CD4-positive, alpha-beta T cell treated with Interleukin-15 for 1 hour (primary cell): ENCODE data around the gene HINFP.

Experiments
- DNase-seq: peaks from one replicate; pipeline ENCODE4 v3.0.0-alpha.2; 2020

Gene HINFP

DNA sequence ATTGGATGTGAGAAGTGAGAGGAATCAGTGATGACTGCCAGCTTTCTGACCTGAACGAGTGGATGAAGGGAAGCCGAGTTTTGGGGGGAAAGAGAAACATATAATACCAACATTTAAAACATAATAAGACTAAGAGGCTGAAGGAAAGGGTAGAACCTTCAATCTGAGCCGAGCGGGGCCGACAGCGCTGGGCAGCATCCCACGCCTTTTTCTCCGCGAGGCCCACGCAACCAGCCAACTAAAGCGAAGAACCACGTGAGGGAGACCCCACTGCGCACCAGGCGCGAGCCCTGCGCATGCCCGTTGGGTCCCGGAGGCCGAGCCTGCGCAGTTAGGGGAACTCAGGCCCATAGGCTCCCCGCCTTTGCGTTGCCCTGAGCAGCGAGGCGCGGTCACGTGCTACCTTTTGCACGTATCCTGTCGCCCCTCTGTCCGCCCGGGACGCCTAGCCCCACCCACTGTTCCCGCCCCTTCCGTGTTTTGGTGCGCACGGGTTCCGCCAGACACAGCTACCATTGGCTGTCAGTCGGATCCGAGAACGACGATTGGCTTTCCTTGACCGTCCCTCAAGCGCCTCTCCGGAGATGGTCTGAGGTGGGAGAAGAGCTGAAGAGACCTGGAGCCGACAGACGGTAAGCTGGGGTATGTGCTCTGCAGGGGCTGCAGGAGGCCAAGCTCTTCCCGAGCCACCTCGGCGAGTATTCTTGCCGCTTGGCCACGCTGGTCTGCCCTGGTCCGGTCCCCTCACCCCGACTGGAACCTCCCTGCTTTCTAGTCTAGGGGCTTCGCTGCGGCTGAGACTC lies at the start of gene HINFP:
TSS of gene HINFP (plus strand) at position 573 of the 803 bp plus-strand sequence. CDS start 5,365 bp downstream, outside the sequence.
- DNase-seq, result peak; percentile 100

- DNase-seq, result no peak
Observed at GRCh38 chr11:119077839-119078238, 43.5 kb upstream of the HINFP start.

DNA sequence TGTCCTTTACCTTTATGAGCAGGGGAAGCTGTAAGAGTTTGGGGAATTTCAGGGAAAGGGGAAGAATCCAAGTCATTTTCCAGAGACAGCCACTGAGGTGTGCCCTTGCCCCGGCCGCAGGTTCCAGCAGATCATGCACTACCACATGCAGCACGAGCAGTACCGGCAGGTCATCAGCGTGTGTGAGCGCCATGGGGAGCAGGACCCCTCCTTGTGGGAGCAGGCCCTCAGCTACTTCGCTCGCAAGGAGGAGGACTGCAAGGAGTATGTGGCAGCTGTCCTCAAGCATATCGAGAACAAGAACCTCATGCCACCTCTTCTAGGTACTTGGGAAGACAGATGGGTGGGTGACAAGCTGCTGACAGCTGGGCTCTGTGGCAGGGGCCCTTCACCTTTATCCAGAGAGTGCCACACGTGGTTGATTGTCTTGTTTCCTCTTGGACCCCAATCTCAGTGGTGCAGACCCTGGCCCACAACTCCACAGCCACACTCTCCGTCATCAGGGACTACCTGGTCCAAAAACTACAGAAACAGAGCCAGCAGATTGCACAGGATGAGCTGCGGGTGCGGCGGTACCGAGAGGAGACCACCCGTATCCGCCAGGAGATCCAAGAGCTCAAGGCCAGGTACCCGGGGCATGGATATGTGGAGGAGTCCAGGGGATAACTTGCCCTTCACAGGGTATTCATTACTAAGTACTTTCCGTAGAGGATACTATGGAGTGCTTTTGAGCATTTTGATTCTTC lies 42.5 kb upstream of the HINFP start:
- DNase-seq, result no peak

- no peak for DNase-seq
Observed at GRCh38 chr11:119081682-119082260, 39.6 kb upstream of the HINFP start.

GRCh38 chr11:119084663-119085436 lies 36.5 kb upstream of the HINFP start, which contains the start of gene HMBS:
TSS of gene HMBS (plus strand) at chr11:119084881. CDS start at chr11:119085034, 153 bp downstream.
- peak; percentile 92 for DNase-seq

DNA sequence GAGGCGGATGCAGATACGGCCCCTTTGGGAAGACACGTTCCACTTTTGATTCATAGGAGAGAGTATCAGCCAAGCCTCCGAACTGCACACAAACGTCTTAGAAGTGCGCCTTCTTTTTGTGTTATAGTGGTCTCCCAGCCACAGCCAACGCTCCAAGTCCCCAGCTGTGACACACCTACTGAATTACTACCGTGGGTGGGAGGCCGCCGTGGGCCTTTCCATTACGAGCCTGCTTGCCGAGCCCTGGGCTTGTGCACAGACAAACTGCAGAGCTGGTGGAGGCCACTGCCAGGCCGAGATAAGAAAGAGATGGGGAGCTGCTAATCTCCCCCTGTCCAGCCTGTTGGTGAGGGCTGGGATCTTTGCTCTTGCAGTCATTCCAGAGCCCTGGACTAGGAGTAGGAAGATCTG lies 35.9 kb upstream of the HINFP start:
- no peak for DNase-seq

- DNase-seq, result no peak
Observed at GRCh38 chr11:119087123-119087522, 34.3 kb upstream of the HINFP start.

GRCh38 chr11:119087747-119088241 lies 33.6 kb upstream of the HINFP start:
- DNase-seq, result no peak

GRCh38 chr11:119088406-119088805 lies 33.0 kb upstream of the HINFP start:
- no peak for DNase-seq

- no peak for DNase-seq
Observed at GRCh38 chr11:119089319-119089718, 32.1 kb upstream of the HINFP start.

DNA sequence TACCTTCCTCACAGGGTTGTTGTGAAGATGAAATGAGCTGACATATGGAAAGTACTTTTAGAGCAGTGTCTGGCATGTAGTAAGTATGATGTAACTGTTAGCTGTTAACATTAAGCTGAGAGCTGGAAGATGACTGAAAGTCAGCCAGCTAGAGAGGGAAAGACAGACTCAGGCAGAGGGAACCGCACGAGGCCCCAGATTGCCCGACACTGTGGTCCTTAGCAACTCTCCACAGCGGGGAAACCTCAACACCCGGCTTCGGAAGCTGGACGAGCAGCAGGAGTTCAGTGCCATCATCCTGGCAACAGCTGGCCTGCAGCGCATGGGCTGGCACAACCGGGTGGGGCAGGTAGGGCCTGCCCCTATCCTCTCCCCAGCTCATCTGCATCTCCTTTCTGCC lies 30.2 kb upstream of the HINFP start:
- DNase-seq, result no peak

DNA sequence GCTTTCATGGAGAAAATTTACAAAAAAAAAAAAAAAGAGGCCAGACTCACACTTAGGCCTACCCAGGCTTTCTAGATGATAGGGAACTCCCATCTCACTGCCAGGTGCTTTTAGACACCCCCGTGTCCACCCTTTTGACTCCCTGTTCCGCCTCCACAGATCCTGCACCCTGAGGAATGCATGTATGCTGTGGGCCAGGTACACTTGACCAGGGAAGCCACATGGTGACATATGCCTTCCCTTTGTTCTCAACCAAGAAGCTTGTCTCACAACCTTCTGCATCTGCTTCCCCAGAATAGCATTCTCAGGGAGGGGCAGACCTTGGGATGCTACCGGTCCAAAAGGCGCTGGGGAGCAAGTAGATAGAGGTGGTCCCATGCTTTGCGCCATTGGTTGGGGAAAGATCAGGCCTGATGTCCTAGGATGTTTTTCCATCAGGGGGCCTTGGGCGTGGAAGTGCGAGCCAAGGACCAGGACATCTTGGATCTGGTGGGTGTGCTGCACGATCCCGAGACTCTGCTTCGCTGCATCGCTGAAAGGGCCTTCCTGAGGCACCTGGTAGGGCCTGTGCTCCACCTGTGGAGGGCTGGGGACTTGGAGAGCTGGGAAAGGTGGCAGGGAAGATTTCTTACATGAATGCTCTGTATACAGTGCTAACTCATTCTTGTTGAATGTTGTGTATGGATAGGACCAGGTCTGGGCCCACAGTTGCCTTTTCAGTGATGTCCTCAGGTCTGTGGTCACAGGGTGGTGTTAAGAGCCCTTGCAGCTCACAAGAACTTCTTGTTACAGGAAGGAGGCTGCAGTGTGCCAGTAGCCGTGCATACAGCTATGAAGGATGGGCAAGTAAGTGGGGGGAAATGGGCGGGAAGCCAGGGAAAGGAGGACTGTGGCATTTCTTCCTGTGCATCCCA lies 29.2 kb upstream of the HINFP start:
- no peak for DNase-seq

- no peak for DNase-seq
Observed at GRCh38 chr11:119092880-119093842, 28.2 kb upstream of the HINFP start.

DNA sequence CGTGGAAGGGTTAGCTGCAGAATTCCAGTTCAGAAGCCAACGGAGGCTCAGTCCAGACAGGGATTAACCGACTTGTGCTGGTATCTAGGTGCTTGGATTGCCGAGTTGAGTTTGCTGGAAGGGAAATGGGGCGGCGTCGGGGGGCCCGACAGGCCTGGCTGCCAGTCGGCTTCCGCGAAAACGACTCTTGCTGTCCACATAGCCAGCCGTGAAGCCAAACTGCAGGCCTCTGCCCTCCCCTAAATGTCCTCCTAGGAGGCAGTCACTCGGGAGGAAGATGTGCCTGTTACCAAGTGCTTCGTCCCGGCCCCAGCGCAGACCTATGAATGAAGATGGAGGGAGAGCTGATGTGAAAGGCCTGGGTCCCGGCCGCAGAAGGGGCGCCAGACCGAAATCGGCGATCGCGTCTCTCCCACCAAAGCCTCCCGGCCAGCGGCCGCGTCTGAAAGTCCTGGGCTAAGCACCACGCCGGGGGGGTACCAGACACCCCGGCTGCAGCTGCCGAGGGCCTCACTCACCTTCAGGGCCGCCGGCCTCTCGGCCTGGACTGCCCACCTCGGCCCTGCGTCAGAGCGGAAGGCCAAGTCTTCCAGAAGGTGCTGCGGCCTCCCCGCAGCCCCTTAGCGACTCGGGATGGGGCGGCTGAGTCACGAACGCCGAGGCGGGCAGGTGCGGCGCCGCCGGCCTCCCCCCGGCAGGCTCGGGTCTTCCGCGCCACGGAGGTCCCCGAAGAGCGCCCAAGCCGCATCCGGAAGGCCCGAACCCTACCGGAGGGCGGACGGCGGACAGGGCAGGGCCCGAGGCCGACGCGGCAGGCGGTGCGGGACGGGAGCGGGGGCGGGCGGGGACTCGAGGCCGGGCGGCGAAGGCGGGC lies 27.2 kb upstream of the HINFP start:
- DNase-seq, result peak; percentile 29

- peak; percentile 81 for DNase-seq
Observed at GRCh38 chr11:119094816-119095065, 26.6 kb upstream of the HINFP start.

GRCh38 chr11:119095066-119095880 lies 26.1 kb upstream of the HINFP start:
- peak; percentile 100 for DNase-seq

GRCh38 chr11:119099711-119100110 lies 21.7 kb upstream of the HINFP start:
- no peak for DNase-seq

GRCh38 chr11:119100246-119100970 lies 21.0 kb upstream of the HINFP start:
- no peak for DNase-seq
